HL-60 (cell line): Measurements from ENCODE around the gene CMIP.

ENCODE experiments used
- DNase-seq, 2 experiments: peaks; one replicate each; pipeline ENCODE4 v3.0.0-alpha.2; 2010 to 2020; ENCODE audit warnings: low read depth in 1 of 2, low spot score in 1 of 2
- H3K27ac ChIP-seq: fragments of 250-450 bp; sonication (Bioruptor Pico); replicated peaks from 2 replicates; pipeline ENCODE4 v1.5.1; 2020; ENCODE audit warnings: mild to moderate bottlenecking, moderate library complexity
- H3K27me3 ChIP-seq: fragments of 250-450 bp; sonication (Bioruptor Pico); 2 replicates; pipeline ENCODE4 v1.5.1; 2021; ENCODE audit warnings: mild to moderate bottlenecking, moderate library complexity; ENCODE audit not compliant: insufficient read depth, poor library complexity, severe bottlenecking
- H3K4me3 ChIP-seq: replicated peaks from 2 replicates; pipeline ENCODE4 v1.5.1; 2011; ENCODE audit warnings: mild to moderate bottlenecking, control low read depth, low read length; ENCODE audit not compliant: insufficient read depth
- GABPA ChIP-seq: IDR thresholded peaks from 2 replicates; pipeline ENCODE4 v1.6.1; 2012; ENCODE audit warnings: low read depth
- POLR2AphosphoS5 ChIP-seq: IDR thresholded peaks from 2 replicates; pipeline ENCODE4 v1.6.1; 2012; ENCODE audit warnings: low read depth
- SPI1 ChIP-seq: IDR thresholded peaks from 2 replicates; pipeline ENCODE4 v1.6.1; 2012; ENCODE audit warnings: low read depth, mild to moderate bottlenecking, borderline replicate concordance
- TF ChIP-seq, protein P1 (sequence below): IDR thresholded peaks from 2 replicates; pipeline ENCODE4 v1.6.1; 2012; ENCODE audit warnings: low read depth; ENCODE audit not compliant: insufficient replicate concordance
- TF ChIP-seq, protein P2 (sequence below): IDR thresholded peaks from one replicate; pipeline ENCODE4 v1.5.1; 2011; ENCODE audit warnings: low read length, control low read depth, inconsistent platforms; ENCODE audit not compliant: insufficient read depth

CMIP gene

DNA sequence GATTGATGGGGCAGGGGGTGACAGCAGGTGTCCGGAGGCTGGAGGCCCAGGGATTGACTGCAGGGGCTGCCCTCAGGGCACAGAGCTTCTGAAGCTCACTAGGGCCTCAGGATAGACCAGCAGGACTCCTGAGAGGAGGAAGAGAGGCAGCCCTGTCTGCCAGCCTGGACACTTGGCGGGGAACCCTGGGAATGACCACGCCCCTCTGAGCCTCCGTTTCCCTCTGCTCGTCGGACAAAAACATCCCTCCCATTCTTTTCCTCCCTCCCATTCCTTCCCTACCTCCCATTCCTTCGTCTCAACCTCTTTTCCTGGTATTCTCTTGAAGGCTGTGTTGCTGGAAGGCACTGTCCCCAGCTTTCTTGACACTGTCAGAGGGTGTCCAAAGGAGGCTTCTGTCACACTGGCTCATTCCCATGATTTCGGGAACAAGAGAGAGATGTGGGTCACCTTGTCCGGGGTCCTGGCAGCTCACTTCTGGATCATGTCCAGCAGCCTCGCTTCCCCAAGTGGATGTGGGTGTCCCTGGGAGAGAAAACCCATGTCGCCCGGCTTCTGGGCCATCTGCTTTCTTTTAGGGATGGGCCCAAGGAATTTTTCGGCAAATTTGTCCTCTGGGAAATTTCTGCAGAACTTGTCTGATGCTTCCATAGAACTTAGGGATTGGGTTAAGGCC, 145.5 kb downstream of the CMIP start:
- no peak for DNase-seq
- TF ChIP-seq, protein P1, sequence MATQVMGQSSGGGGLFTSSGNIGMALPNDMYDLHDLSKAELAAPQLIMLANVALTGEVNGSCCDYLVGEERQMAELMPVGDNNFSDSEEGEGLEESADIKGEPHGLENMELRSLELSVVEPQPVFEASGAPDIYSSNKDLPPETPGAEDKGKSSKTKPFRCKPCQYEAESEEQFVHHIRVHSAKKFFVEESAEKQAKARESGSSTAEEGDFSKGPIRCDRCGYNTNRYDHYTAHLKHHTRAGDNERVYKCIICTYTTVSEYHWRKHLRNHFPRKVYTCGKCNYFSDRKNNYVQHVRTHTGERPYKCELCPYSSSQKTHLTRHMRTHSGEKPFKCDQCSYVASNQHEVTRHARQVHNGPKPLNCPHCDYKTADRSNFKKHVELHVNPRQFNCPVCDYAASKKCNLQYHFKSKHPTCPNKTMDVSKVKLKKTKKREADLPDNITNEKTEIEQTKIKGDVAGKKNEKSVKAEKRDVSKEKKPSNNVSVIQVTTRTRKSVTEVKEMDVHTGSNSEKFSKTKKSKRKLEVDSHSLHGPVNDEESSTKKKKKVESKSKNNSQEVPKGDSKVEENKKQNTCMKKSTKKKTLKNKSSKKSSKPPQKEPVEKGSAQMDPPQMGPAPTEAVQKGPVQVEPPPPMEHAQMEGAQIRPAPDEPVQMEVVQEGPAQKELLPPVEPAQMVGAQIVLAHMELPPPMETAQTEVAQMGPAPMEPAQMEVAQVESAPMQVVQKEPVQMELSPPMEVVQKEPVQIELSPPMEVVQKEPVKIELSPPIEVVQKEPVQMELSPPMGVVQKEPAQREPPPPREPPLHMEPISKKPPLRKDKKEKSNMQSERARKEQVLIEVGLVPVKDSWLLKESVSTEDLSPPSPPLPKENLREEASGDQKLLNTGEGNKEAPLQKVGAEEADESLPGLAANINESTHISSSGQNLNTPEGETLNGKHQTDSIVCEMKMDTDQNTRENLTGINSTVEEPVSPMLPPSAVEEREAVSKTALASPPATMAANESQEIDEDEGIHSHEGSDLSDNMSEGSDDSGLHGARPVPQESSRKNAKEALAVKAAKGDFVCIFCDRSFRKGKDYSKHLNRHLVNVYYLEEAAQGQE: no peak
- TF ChIP-seq SPI1 (no peak), POLR2AphosphoS5 (no peak), GABPA (no peak)
- TF ChIP-seq, protein P2, sequence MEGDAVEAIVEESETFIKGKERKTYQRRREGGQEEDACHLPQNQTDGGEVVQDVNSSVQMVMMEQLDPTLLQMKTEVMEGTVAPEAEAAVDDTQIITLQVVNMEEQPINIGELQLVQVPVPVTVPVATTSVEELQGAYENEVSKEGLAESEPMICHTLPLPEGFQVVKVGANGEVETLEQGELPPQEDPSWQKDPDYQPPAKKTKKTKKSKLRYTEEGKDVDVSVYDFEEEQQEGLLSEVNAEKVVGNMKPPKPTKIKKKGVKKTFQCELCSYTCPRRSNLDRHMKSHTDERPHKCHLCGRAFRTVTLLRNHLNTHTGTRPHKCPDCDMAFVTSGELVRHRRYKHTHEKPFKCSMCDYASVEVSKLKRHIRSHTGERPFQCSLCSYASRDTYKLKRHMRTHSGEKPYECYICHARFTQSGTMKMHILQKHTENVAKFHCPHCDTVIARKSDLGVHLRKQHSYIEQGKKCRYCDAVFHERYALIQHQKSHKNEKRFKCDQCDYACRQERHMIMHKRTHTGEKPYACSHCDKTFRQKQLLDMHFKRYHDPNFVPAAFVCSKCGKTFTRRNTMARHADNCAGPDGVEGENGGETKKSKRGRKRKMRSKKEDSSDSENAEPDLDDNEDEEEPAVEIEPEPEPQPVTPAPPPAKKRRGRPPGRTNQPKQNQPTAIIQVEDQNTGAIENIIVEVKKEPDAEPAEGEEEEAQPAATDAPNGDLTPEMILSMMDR: no peak
- Histone ChIP-seq H3K27me3 (no peaks in the 10 kb centered on the region), H3K27ac (no peak overlapping the region), H3K4me3 (no peak overlapping the region)

DNA sequence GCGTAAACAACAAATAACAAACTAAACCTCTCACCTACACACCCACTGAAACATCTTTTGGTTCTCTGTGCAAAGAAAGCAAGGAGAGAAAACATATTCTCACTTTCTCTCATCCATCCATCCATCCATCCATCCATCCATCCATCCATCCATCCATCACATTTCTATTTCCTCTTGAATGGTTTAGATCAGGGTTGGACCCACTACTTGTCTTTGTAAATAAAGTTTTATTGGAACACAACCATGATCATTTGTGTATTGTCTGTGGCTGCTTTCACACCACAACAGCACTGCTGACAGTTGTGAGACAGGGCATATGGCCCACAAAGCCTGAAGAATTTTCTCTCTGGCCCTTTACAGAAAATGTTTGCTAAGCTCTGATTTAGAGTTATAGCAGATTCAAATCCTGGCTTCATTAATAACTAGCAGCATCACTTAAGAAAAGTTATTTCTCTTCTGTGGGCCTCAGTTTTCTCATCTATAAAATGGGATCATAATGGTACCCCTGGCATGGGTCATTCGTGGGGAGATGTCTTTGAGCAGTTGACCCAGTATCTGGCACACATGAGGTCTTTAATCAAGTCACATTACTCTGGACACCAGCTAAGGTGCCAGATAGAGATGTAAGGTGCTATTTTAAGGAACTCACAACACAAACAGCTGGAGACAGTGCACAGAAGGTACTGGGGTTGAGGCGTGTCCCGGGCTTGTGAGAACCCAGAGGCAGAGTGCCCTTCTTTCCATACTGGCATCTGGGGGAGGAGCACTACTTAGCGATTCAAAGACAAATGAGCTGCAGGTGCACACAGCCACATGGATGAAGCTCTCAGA, 146.3 kb downstream of the CMIP start:
- H3K27me3 ChIP-seq: no peaks in the 10 kb centered on the region
- TF ChIP-seq SPI1 (no peak), POLR2AphosphoS5 (no peak), GABPA (no peak)
- no peak for DNase-seq
- H3K4me3 ChIP-seq: no peak overlapping the region
- no peak overlapping the region for H3K27ac ChIP-seq

DNA sequence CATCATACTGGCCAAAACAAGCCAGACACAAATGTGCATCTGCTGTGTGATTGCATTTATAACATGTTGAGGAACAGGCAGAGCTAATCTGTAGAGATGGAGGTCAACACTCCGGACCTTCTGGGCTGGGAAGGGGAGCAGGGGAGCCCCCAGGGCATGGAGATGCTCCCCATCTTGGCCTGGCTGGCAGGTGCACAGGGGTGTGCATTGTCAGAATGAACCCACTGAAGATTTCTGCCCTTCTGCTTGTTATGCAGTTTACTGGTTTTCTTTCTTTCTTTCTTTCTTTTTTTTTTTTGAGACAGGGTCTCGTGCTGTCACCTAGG, 146.9 kb downstream of the CMIP start:
- DNase-seq: no peak
- TF ChIP-seq, protein P2: no peak
- TF ChIP-seq GABPA (no peak), SPI1 (no peak), POLR2AphosphoS5 (no peak)
- TF ChIP-seq, protein P1: no peak
- no peak overlapping the region for H3K27ac ChIP-seq
- no peak overlapping the region for H3K4me3 ChIP-seq
- no peaks in the 10 kb centered on the region for H3K27me3 ChIP-seq

DNA sequence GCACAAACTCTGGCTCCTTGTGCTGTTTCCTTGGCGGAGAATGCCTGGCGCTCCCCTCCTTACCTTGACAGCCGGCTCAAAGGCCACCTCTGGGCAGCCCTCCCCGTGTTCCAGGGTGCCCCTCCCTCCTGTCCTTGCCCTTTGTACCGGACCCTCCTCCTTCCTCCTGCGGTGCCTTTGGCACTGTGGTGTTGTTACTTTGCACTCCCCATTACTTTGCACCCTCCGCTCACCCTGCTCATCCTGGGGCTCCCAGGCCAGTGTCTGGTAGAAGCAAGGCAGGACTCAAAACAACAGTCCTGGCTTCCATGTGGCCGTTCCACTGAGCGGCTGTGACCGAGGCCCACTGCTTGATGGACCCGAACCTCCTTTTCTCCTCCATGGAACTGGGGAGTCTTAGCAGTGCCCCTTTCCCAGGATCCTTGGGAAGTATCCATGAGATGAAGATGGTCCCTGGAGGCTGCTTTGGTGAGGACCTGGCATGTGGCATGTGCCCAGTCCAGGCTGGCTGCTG, 147.8 kb downstream of the CMIP start:
- DNase-seq: no peak
- no peak for TF ChIP-seq SPI1
- TF ChIP-seq POLR2AphosphoS5: no peak
- TF ChIP-seq, protein P1: no peak
- no peak for TF ChIP-seq GABPA
- Histone ChIP-seq H3K4me3 (no peak overlapping the region), H3K27me3 (no peaks in the 10 kb centered on the region), H3K27ac (no peak overlapping the region)
